Fibroblast of lung (primary cell): ENCODE measurements around the gene KCTD15.

Source experiments
- EZH2 ChIP-seq: IDR thresholded peaks from 2 replicates; pipeline ENCODE4 v1.5.1; 2012; ENCODE audit warnings: low read length, control low read depth, mild to moderate bottlenecking; ENCODE audit errors: missing control alignments
- TF ChIP-seq, protein P1 (sequence below), 2 donors: IDR thresholded peaks in 1 of 2; conservative IDR thresholded peaks in 1 of 2; 1 replicate in 1 of 2; 2 replicates in 1 of 2; pipeline ENCODE4 v1.5.1; 2011 to 2012; ENCODE audit warnings: low read length in 2 of 2, control low read depth in 1 of 2, inconsistent platforms in 1 of 2, low read depth in 1 of 2, mild to moderate bottlenecking in 1 of 2

DNA sequence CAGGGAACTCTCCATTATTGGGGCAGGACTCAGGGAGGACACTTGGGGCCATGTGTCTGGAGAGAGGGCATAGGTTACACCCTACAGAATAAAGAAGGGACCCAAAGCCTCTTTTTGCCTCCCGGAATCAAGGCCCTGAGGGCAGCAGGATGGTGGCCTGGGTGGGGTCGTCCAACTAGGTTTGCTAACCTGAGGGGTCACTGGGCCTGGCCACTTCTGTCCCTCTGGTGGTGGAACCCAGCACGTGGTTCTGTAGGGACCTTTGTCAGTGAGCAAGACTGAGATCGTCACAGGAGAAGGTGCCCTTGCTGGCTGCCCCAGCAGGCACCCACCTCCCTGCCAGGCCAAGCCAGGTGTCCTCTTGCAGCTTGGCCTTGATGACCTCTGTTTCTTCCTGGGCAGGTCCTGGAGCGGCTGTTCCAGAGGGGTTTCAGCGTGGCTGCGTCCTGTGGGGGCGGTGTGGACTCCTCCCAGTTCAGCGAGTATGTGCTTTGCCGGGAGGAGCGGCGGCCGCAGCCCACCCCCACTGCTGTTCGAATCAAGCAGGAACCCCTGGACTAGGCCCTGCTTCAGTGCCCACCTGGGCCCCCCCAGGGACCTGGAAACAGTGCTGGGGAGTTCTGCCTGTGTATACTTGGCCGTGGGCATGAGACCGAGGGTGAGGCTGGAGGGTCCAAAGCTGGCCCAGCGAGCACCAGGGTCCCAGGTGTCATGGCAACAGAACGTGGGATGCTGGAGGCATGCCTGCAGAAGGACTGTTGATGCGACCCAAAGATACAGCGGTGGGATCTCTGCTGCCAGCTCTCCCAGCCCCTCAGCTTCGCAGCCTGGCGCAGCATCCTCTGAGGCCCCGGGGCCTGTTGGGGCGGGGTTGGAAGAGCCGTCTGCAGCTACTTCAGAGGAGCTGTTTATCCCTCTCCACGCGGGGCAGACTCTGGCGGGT lies 16.0 kb downstream of the KCTD15 start:
- TF ChIP-seq, protein P1, sequence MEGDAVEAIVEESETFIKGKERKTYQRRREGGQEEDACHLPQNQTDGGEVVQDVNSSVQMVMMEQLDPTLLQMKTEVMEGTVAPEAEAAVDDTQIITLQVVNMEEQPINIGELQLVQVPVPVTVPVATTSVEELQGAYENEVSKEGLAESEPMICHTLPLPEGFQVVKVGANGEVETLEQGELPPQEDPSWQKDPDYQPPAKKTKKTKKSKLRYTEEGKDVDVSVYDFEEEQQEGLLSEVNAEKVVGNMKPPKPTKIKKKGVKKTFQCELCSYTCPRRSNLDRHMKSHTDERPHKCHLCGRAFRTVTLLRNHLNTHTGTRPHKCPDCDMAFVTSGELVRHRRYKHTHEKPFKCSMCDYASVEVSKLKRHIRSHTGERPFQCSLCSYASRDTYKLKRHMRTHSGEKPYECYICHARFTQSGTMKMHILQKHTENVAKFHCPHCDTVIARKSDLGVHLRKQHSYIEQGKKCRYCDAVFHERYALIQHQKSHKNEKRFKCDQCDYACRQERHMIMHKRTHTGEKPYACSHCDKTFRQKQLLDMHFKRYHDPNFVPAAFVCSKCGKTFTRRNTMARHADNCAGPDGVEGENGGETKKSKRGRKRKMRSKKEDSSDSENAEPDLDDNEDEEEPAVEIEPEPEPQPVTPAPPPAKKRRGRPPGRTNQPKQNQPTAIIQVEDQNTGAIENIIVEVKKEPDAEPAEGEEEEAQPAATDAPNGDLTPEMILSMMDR (conservative IDR thresholded peaks at IDR 0.05 in 1 of 2, IDR thresholded peaks at IDR 0.05 in 1 of 2; ENCODE audit: low read depth in 1 of 2, low read length in 2 of 2) = peak in 1 of 2 donors; percentile 2
- no peak for TF ChIP-seq EZH2
